ENCODE measurements around the gene HIVEP3. TPM values are rescaled to one million over a fixed set of nuclear protein-coding genes. Genes with fewer than 3 reads are reported as not detected.

HIVEP3 gene
- total RNA-seq, 5 donors from 2014 or later (not counting 1 experiment from before 2014, with no cell fraction given), result 7.0 to 15.3 (median 8.8) TPM

DNA sequence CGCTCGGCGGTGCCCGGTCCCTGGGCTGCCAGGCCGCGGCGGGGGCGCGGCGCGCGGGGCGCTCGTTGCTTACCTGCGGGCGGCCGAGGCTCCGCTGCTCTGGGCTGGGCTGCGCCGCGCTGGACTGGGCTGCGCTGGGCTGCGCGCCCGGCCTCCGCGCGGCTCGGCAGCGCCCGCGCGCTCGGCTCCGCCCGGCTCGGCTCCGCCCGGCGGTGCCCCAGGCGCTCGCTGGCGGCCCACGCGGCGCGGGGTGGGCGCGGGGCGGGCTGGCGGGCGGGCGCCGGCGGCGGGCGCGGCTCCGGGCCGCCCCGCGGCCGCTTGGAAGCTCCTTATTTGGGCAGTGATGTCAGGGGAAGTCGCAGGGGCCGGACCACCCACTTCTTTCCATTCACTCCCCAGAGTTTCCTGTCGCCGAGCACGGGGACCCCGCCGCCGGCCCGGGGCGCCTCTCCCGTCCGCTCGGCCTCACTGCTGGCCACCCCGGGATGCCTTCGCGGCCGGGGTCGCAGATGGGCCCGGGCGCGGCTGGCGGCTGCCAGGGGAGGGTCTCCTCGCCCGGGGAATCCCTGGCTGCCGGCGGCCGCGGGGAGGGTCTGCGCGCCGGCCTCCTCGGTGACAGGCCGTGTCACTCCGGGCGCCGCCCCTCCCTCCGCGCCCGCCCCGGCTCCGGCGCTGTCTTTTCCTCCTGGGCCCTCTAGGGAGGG, 256.5 kb downstream of the HIVEP3 start:
- Histone ChIP-seq H3K27ac (ENCODE audit: low read length) (peak overlapping the region; percentile 67), H3K4me1 (ENCODE audit: control insufficient read depth in 1 of 2, extremely low read depth in 1 of 2, insufficient read depth in 2 of 2, low read length in 2 of 2) (peaks cover 32 to 78% of the 10 kb centered on the region in 2 experiments), H3K36me3 (ENCODE audit: control insufficient read depth in 2 of 2, extremely low read depth in 1 of 2, insufficient read depth in 1 of 2, low read length in 1 of 2) (no peaks in the 10 kb centered on the region), H3K9me3 (no peaks in the 10 kb centered on the region), H3K4me3 (ENCODE audit: control insufficient read depth in 1 of 2, extremely low read depth in 1 of 2, low read length in 1 of 2) (peak overlapping the region; percentile 68 to 77), H3K27me3 (replicated peaks in 1 of 2; ENCODE audit: control insufficient read depth in 2 of 2, extremely low read depth in 1 of 2, insufficient read depth in 2 of 2, low read length in 1 of 2) (peaks cover 0 to 6% of the 10 kb centered on the region in 2 experiments)
- no peak overlapping the region for H3K27ac Mint-ChIP-seq
- ATAC-seq (replicated peaks in 1 of 4) (peak; percentile 86 to 88 (median 88)), DNase-seq (peak; percentile 35 to 84 (median 60))
- H3K4me3 Mint-ChIP-seq, result peak overlapping the region in 2 of 3 donors; percentile 54 to 92
- H3K9me3 Mint-ChIP-seq, result no peaks in the 10 kb centered on the region
- no peaks in the 10 kb centered on the region for H3K27me3 Mint-ChIP-seq
- ChIA-PET POLR2A (interaction anchor here in 1 of 2 donors (0.9 to 1.3 kb wide), 2 partner anchors 11 to 788 kb away, joined by 3 to 4 read pairs; no protein-coding TSS in a partner anchor), CTCF (no interaction called here)
- peaks cover 77 to 83% (median 77%) of the 10 kb centered on the region in 3 donors for H3K4me1 Mint-ChIP-seq
- no peaks in the 10 kb centered on the region for H3K36me3 Mint-ChIP-seq
- WGBS (ENCODE audit: insufficient coverage), result under 1% methylated on average over 100 of the region's 105 CpGs

DNA sequence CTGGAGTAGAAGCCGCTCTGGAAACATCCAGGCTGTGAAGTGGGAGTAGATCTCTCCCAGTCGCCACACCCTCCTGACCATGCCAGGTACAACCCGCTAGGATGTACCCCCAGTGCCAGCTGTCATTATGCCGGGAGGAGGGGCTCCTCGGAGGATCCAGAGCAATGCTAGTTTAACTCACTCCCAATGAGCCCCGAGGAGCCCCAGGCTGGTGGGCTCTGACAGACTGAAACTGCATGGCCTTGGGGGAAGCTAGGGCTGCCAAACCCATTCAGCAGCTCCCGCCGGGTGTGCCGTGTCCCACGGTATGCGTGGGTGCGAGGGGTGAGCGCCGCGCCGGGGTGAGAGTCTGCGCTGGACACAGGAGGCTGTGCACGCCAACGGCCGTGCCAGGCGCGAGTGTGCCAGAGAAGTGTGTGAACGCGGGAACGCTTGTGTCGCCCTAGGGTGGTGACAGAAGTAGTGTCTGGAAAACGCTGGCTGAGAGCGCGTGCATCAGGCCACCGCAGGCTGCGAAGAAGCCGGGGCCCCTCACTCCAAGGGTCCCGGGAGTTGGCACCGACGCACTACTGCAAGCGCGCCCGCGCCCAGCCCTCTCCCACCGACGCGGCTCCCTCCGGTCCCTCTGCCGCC, 257.2 kb downstream of the HIVEP3 start:
- Histone ChIP-seq H3K9me3 (no peaks in the 10 kb centered on the region), H3K27ac (ENCODE audit: low read length) (no peak overlapping the region), H3K4me3 (ENCODE audit: control insufficient read depth in 1 of 2, extremely low read depth in 1 of 2, low read length in 1 of 2) (peak overlapping the region; percentile 68 to 77), H3K27me3 (replicated peaks in 1 of 2; ENCODE audit: control insufficient read depth in 2 of 2, extremely low read depth in 1 of 2, insufficient read depth in 2 of 2, low read length in 1 of 2) (peaks cover 0 to 6% of the 10 kb centered on the region in 2 experiments), H3K36me3 (ENCODE audit: control insufficient read depth in 2 of 2, extremely low read depth in 1 of 2, insufficient read depth in 1 of 2, low read length in 1 of 2) (no peaks in the 10 kb centered on the region), H3K4me1 (ENCODE audit: control insufficient read depth in 1 of 2, extremely low read depth in 1 of 2, insufficient read depth in 2 of 2, low read length in 2 of 2) (peaks cover 31 to 78% of the 10 kb centered on the region in 2 experiments)
- under 1% methylated on average over 43 of the region's 44 CpGs for WGBS (ENCODE audit: insufficient coverage)
- H3K4me3 Mint-ChIP-seq, result peak overlapping the region; percentile 82 to 92 (median 89)
- no peaks in the 10 kb centered on the region for H3K36me3 Mint-ChIP-seq
- DNase-seq, result peak in 4 of 35 experiments; percentile 11 to 38 (median 24)
- peaks cover 77 to 83% (median 77%) of the 10 kb centered on the region in 3 donors for H3K4me1 Mint-ChIP-seq
- H3K27ac Mint-ChIP-seq, result peak overlapping the region; percentile 44 to 66
- no peaks in the 10 kb centered on the region for H3K27me3 Mint-ChIP-seq
- H3K9me3 Mint-ChIP-seq, result no peaks in the 10 kb centered on the region
- ChIA-PET POLR2A (interaction anchor here in 1 of 2 donors (0.9 kb wide), 1 partner anchor 789 kb away, joined by 3 read pairs; no protein-coding TSS in a partner anchor), CTCF (no interaction called here)
- peak in 3 of 4 experiments; percentile 1 to 16 (median 11) for ATAC-seq (replicated peaks in 1 of 4)

DNA sequence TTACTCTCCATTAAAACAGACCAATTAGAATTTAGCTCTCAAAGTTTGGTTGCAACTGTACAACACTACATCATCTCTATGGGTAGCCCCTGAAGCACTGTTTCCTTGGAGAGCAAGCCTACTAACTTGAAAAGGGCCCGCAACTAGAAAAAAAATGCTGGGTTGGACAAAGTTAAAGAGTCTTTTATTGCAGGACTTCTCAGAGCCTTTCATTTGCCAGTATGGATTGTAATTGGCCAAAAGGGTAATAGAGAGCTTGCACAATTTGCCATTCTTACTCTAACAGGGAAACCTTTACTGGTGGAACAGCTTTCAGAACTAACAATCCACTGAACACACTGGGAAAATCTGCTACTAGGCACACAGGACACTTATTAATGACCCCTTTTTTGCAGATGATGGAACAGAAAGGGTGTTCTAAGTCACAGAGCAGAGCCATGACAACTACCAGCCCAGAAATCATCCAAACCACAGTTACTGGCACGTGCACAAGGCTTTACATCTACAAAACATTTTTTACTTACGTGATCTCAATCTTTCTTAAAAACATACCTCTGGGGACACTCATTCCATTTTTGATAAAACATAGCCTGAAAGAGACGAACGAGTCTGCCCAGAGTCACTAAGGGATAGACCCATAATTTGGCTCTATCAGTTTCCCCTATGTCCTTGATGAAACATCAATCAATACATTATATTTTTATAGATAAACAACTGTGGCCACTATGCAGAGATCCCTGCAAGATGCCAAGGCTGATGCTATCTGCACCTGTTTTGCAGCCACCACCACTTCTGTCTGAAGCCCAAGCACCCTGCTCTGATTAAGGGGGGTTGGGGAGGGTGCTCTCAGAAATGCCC, 257.9 kb downstream of the HIVEP3 start:
- Histone ChIP-seq H3K9me3 (no peaks in the 10 kb centered on the region), H3K4me1 (ENCODE audit: control insufficient read depth in 1 of 2, extremely low read depth in 1 of 2, insufficient read depth in 2 of 2, low read length in 2 of 2) (peaks cover 38 to 78% of the 10 kb centered on the region in 2 experiments), H3K36me3 (ENCODE audit: control insufficient read depth in 2 of 2, extremely low read depth in 1 of 2, insufficient read depth in 1 of 2, low read length in 1 of 2) (no peaks in the 10 kb centered on the region), H3K27me3 (replicated peaks in 1 of 2; ENCODE audit: control insufficient read depth in 2 of 2, extremely low read depth in 1 of 2, insufficient read depth in 2 of 2, low read length in 1 of 2) (peaks cover 0 to 6% of the 10 kb centered on the region in 2 experiments), H3K4me3 (ENCODE audit: control insufficient read depth in 1 of 2, extremely low read depth in 1 of 2, low read length in 1 of 2) (peak overlapping the region; percentile 68 to 77), H3K27ac (ENCODE audit: low read length) (no peak overlapping the region)
- Mint-ChIP-seq H3K36me3 (no peaks in the 10 kb centered on the region), H3K27ac (peak overlapping the region in 1 of 2 donors; percentile 44), H3K4me1 (peaks cover 77 to 83% (median 77%) of the 10 kb centered on the region in 3 donors), H3K4me3 (peak overlapping the region; percentile 82 to 92 (median 89)), H3K27me3 (no peaks in the 10 kb centered on the region), H3K9me3 (no peaks in the 10 kb centered on the region)
- ChIA-PET POLR2A (no interaction called here), CTCF (no interaction called here)
- WGBS (ENCODE audit: insufficient coverage), result 6% methylated on average over 3 of the region's 5 CpGs
- DNase-seq, result no peak
- ATAC-seq (replicated peaks in 1 of 4), result no peak

DNA sequence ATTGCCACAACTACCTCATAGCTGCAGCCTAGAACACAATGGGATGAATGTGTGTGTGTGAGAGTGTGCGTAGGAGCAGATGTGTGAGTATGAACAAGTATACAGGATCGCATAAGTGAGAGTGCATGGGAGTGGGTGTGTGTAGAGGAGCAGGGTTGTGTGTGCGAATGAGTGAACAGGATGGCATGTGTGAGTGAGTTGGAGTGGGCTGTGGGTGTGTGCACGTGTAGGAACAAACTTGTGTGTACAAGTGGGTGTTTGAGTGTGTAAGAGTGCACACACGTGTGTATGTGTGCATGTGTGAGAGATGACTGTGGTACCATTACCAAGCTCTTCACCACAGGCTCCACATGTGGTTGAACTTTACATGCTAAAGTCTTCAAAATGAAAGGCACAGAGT, 258.8 kb downstream of the HIVEP3 start:
- peaks cover 0 to 6% of the 10 kb centered on the region in 2 experiments for H3K27me3 ChIP-seq (replicated peaks in 1 of 2; ENCODE audit: control insufficient read depth in 2 of 2, extremely low read depth in 1 of 2, insufficient read depth in 2 of 2, low read length in 1 of 2)
- CTCF ChIA-PET, result no interaction called here
- no peaks in the 10 kb centered on the region for H3K9me3 ChIP-seq
- POLR2A ChIA-PET, result no interaction called here
- ATAC-seq (replicated peaks in 1 of 4) (no peak), DNase-seq (no peak)
- no peak overlapping the region for H3K4me3 ChIP-seq (ENCODE audit: control insufficient read depth in 1 of 2, extremely low read depth in 1 of 2, low read length in 1 of 2)
- 74% methylated on average over 3 of the region's 5 CpGs for WGBS (ENCODE audit: insufficient coverage)
- Mint-ChIP-seq H3K9me3 (no peaks in the 10 kb centered on the region), H3K27ac (no peak overlapping the region), H3K4me3 (peak overlapping the region in 1 of 3 donors; percentile 55), H3K36me3 (no peaks in the 10 kb centered on the region), H3K4me1 (peaks cover 74 to 78% (median 76%) of the 10 kb centered on the region in 3 donors), H3K27me3 (no peaks in the 10 kb centered on the region)
- H3K27ac ChIP-seq (ENCODE audit: low read length), result no peak overlapping the region
- H3K4me1 ChIP-seq (ENCODE audit: control insufficient read depth in 1 of 2, extremely low read depth in 1 of 2, insufficient read depth in 2 of 2, low read length in 2 of 2), result peaks cover 38 to 72% of the 10 kb centered on the region in 2 experiments
- H3K36me3 ChIP-seq (ENCODE audit: control insufficient read depth in 2 of 2, extremely low read depth in 1 of 2, insufficient read depth in 1 of 2, low read length in 1 of 2), result no peaks in the 10 kb centered on the region

DNA sequence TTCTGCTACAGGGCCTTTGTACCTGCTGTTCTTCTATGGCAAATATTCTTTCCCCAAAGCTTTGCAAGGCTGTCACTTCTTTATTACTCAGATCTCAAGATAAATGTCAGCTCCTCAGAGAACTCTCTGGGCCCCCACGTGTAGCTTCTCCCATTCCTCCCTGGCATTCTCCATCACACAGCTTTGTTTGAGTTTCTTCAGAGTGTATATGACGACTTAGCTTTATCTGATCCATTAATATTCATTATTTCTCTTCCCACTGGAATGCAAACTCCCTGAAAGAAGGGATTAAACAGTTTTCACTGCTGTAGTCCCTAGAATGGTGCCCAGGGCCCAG, 259.6 kb downstream of the HIVEP3 start:
- H3K27ac Mint-ChIP-seq, result no peak overlapping the region
- no peaks in the 10 kb centered on the region for H3K9me3 Mint-ChIP-seq
- H3K27me3 ChIP-seq (replicated peaks in 1 of 2; ENCODE audit: control insufficient read depth in 2 of 2, extremely low read depth in 1 of 2, insufficient read depth in 2 of 2, low read length in 1 of 2), result peaks cover 0 to 6% of the 10 kb centered on the region in 2 experiments
- CTCF ChIA-PET, result no interaction called here
- H3K4me1 Mint-ChIP-seq, result peaks cover 68 to 73% (median 68%) of the 10 kb centered on the region in 3 donors
- no peak for ATAC-seq (replicated peaks in 1 of 4)
- H3K36me3 ChIP-seq (ENCODE audit: control insufficient read depth in 2 of 2, extremely low read depth in 1 of 2, insufficient read depth in 1 of 2, low read length in 1 of 2), result no peaks in the 10 kb centered on the region
- H3K4me3 ChIP-seq (ENCODE audit: control insufficient read depth in 1 of 2, extremely low read depth in 1 of 2, low read length in 1 of 2), result no peak overlapping the region
- DNase-seq, result no peak
- H3K9me3 ChIP-seq, result no peaks in the 10 kb centered on the region
- POLR2A ChIA-PET, result no interaction called here
- no peaks in the 10 kb centered on the region for H3K36me3 Mint-ChIP-seq
- no peaks in the 10 kb centered on the region for H3K27me3 Mint-ChIP-seq
- H3K4me3 Mint-ChIP-seq, result peak overlapping the region in 1 of 3 donors; percentile 55
- H3K27ac ChIP-seq (ENCODE audit: low read length), result no peak overlapping the region
- peaks cover 38 to 68% of the 10 kb centered on the region in 2 experiments for H3K4me1 ChIP-seq (ENCODE audit: control insufficient read depth in 1 of 2, extremely low read depth in 1 of 2, insufficient read depth in 2 of 2, low read length in 2 of 2)
- WGBS (ENCODE audit: insufficient coverage), result no CpG with 5 or more reads among the region's 2 CpGs

Data from T-cell (primary cell).